DMS53 (cell line): ENCODE results near the gene FAHD2A.
"Not testable (repeated sequence)": the region's sequence is repeated elsewhere in the genome, so short reads cannot be mapped to it uniquely, and the experiment has no call there.

ENCODE experiments used
- DNase-seq: peaks from one replicate; lab custom pipeline; 2025; lab: John Stamatoyannopoulos, UW

The FAHD2A gene

GRCh38 chr2:95435872-95436209 is 33.3 kb downstream of the FAHD2A start:
- DNase-seq, result not testable (repeated sequence)

GRCh38 chr2:95442474-95443099 is 40.1 kb downstream of the FAHD2A start:
- not testable (repeated sequence) for DNase-seq

- not testable (repeated sequence) for DNase-seq
Measured at GRCh38 chr2:95445317-95445716, 42.8 kb downstream of the FAHD2A start.

GRCh38 chr2:95463292-95463691 is 60.8 kb downstream of the FAHD2A start:
- not testable (repeated sequence) for DNase-seq
